Activated CD4-positive, alpha-beta T cell treated with anti-CD3 and anti-CD28 coated beads, Interleukin-2, amount 50 U/mL, for 4 hours (primary cell): Measurements from ENCODE around the gene CEP85.
A peak's percentile ranks its signal among the peaks of the same experiment; 100 is the strongest.

Experiments used
- DNase-seq, 2 experiments: peaks; one replicate each; pipeline ENCODE4 v3.0.0-alpha.2; 2020

CEP85 gene, protein sequence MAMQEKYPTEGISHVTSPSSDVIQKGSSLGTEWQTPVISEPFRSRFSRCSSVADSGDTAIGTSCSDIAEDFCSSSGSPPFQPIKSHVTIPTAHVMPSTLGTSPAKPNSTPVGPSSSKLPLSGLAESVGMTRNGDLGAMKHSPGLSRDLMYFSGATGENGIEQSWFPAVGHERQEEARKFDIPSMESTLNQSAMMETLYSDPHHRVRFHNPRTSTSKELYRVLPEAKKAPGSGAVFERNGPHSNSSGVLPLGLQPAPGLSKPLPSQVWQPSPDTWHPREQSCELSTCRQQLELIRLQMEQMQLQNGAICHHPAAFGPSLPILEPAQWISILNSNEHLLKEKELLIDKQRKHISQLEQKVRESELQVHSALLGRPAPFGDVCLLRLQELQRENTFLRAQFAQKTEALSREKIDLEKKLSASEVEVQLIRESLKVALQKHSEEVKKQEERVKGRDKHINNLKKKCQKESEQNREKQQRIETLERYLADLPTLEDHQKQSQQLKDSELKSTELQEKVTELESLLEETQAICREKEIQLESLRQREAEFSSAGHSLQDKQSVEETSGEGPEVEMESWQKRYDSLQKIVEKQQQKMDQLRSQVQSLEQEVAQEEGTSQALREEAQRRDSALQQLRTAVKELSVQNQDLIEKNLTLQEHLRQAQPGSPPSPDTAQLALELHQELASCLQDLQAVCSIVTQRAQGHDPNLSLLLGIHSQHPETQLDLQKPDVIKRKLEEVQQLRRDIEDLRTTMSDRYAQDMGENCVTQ

GRCh38 chr1:26233903-26234643, at the start of gene CEP85:
TSS of gene CEP85 (plus strand) at chr1:26234200. CDS start at chr1:26239784, 5,584 bp downstream.
- DNase-seq, result peak; percentile 98

GRCh38 chr1:26184883-26185282, 49.1 kb upstream of the CEP85 start:
- no peak for DNase-seq

DNA sequence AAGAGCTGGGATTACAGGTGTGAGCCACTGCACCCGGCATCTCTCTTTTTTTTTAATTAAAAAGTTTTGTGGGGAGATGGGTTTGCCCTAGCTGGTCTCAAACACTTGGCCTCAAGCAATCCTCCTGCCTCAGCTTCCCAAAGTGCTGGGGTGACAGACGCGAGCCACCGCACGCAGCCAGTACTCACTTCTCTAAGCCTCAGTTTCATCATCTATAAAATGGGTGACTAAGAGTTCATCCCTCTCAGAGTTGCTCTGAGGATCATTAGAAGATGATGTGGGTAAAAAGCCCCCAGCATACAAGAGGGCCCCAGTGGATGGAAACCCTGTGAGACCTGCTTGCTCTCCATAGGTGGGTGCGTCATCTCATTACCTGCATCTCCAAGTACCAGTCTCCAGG, 46.1 kb upstream of the CEP85 start:
- no peak for DNase-seq

DNA sequence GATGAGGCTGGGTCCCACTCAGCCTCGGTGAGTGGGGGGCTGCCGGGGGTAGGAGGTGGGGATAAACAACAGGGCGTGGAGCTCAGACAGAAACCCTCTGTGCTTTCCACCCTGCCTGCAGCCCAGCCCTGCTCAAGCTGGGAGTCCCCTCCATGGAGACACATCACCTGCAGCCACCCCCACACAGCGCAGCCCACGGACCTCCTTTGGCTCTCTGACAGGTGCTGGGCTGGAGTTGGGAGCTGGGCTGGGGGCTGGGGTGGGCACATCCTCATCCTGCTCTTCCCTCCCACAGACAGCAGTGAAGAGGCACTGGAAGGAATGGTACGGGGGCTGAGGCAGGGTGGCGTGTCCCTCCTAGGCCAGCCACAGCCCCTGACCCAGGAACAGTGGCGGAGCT, 45.5 kb upstream of the CEP85 start:
- DNase-seq, result no peak

GRCh38 chr1:26189331-26189730, 44.7 kb upstream of the CEP85 start:
- DNase-seq, result no peak

- no peak for DNase-seq
These were observed 44.2 kb upstream of the CEP85 start for GRCh38 chr1:26189751-26190275.

DNA sequence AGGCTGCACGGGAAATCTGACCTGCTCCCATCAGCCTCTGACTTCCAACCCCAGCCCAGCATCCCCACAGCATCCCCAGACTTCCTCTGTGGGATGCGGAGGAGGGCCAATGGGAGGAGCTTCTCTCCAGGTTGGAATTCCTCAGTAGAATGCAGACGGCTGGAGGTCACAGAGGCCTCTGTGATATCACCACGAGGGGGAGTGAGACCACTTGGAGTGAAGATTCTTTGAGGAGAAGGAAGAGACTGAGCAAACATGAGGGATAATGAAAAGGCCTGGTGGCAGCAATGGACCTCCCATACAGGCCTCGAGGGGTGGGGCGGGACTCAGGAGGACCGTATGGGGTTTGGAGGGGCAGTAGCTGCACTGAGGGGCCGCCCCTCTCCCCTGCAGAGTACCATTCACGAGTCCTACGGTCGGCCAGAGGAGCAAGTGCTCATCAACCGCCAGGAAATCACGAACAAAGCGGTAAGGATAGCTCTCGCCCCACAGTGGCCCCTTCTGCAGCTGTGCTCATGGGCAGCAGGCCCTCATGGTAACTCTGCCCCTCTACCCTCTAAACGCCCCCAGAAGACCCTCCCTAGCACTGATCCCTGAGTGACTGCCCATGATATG, 43.5 kb upstream of the CEP85 start, which contains the start of gene CATSPER4:
Gene CATSPER4, plus strand, starts transcription at position 230 of the 615 bp plus-strand sequence. Its CDS starts 26 bp downstream, at position 256.
- no peak for DNase-seq

DNA sequence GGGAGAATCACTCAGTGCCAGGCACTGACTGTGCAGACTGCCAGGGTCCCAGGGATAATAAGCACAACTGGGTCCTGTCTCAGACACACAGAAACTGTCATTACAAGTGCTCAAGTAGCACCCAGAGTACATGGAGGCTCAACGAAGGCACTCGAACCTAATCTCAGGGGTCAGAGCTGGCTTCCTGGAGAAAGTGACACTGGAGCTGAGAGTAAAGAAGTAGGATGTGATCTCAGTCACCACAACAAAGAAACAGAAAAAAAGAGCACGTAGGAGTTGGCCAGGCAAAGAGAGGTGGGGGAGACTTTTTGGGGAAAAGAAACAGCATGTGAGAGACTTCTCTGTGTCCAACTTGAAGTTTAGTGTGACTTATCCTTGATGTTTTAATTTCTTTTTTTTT, 42.3 kb upstream of the CEP85 start:
- no peak for DNase-seq

DNA sequence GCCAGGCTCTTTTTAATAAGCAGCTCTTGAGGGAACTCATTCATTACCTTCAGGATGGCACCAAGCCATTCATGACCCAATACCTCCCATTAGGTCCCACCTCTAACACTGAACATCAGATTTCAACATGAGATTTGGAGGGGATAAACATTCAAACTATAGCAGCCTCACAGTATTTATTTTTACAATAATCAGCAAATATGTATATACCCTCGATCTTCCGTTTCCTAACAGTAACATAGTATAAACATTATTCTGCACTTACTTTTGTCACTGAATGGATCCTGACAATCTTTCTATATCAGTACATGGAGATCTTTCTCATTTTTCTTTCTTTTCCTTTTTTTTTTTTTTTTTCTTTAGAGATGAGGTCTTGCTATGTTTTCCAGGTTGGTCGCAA, 38.2 kb upstream of the CEP85 start:
- DNase-seq, result no peak

- no peak for DNase-seq
These were observed 36.7 kb upstream of the CEP85 start for GRCh38 chr1:26197301-26197700.

GRCh38 chr1:26197813-26198212, 36.2 kb upstream of the CEP85 start:
- DNase-seq, result no peak

DNA sequence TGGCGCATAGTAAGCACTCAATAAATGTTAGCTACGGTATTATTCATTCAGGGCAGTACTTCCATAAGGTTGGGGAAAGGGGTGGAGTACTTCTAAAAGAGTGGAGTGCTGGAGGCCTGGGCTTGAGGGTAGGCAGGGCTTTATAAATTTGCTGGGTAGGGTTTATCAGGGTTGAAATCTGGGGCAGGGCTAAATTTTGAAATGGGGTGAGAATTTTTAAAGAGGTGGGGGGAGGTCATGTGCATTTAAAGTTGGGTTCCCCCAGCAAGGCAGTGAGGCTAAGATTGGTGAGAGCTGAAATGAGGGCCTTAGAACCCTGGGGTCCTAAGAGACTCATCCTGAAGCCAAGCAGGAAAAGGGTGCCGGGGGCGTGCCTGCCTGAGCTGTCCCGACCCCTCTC, 33.6 kb upstream of the CEP85 start:
- no peak for DNase-seq

GRCh38 chr1:26203642-26204318, 30.2 kb upstream of the CEP85 start:
- DNase-seq, result no peak

DNA sequence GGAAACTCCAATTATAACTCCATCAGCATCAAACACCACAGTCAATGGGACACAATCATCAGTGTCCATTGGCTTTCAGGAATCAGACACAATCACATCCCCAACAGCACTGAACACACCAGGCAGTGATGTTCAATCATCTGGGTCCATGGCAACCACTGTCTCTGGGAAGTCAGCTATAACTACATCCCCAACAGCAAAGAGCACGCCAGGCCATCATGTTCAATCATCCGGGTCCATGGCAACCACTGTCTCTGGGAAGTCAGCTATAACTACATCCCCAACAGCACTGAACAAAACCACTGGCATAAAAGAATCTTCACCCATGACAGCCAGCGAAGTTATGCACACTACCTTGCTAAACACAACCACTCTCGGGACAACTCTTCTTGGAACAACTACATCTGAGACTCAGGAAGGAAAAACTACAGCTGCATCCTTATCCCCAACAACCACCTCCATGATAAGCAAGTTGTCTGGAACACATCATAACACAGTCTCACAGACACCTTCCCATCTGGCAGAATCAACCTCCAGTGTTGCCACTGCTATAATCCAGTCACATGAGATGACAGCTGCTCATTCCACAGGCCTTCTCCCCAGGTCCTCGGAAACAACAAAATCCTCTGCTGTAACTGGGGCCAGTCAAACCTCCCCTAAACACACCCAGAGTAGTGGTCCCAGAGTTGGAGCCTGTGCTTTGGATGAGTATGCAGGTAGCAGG, 23.7 kb upstream of the CEP85 start:
- no peak for DNase-seq

DNA sequence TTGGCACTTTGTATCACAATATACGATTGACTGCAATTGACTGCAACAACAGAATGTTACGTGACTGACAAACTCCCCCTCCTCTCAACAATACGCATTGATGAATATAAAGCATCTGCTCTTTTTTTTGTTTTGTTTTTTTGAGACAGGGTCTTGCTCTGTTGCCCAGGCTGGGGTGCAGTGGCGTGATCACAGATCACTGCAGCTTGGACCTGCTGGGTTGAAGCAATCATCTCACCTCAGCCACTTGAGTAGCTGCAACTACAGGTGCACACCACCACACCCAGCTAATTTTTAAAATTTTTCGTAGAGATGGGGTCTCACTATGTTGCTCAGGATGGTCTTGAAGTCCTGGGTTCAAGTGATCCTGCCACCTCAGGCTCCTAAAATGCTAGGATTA, 21.3 kb upstream of the CEP85 start:
- no peak for DNase-seq

DNA sequence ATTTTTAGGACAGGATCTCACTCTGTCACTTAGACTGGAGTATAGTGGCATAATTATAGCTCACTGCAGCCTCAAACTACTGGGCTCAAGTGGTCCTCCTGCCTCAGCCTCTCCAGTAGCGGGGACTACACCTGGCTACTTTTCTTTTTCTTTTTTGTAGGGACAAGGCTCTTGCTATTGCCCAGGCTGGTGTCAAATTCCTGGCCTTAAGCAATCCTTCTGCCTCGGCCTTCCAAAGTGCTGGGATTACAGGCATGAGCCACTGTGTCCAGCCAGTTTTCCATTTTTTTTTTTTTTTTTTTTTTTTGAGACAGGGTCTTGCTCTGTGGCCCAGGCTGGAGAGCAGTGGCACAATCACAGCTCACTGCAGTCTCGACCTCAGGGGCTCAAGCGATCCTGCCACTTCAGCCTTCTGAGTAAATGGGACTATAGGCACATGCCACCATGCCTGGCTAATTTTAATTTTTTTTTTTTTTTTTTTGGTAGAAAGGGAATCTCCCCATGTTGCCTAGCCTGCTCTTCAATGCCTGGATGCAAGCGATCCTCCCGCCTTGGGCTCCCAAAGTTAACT, 20.6 kb upstream of the CEP85 start:
- DNase-seq, result no peak

DNA sequence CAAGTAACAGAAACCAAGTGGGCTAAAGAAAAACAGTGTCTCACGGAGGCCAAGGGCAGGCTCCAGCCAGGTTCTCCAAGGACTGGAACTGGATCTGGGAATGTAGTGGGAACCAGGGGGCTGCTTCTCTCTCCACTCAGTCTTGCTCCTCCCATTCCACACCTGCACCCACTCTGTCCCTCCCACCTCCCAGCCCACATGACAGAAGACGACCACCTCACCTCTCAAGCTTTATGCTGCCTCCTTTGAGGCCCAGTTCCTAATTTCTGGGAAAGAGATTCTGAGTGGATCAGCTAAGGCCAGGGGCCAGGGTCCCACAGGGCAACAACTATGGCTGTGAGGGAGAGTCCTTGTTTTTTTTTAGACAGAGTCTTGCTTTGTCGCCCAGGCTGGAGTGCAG, 18.8 kb upstream of the CEP85 start:
- no peak for DNase-seq

GRCh38 chr1:26218906-26219494, 15.0 kb upstream of the CEP85 start:
- DNase-seq, result no peak

- no peak for DNase-seq
These were observed 13.6 kb upstream of the CEP85 start for GRCh38 chr1:26220199-26220912.

GRCh38 chr1:26221094-26221493, 12.9 kb upstream of the CEP85 start:
- DNase-seq, result no peak
